ENCODE results near the gene GLRB. TPM values are rescaled to one million over a fixed set of nuclear protein-coding genes. Genes with fewer than 3 reads are reported as not detected.

GLRB gene
- total and polyA plus RNA-seq, 10 of the 15 experiments (the other 5 are each of a cell fraction or from before 2014, with no cell fraction given), result 0.04 TPM; not detected in 9

- Histone ChIP-seq H3K27me3 (replicated peaks in 1 of 2; ENCODE audit: control insufficient read depth in 2 of 2, insufficient read depth in 2 of 2, low read length in 1 of 2) (peaks cover 0 to 2% of the 10 kb centered on the region in 2 experiments; a peak in 2 of 4 replicates), H3K4me2 (ENCODE audit: control insufficient read depth, insufficient read depth) (no peak overlapping the region), H3K79me2 (ENCODE audit: control insufficient read depth, insufficient read depth, low read length) (no peaks in the 10 kb centered on the region), H3K9ac (ENCODE audit: control insufficient read depth, insufficient read depth, low read length) (no peak overlapping the region), H3K4me1 (ENCODE audit: control insufficient read depth, insufficient read depth, low read length) (no peaks in the 10 kb centered on the region), H2AFZ (ENCODE audit: control insufficient read depth, low read depth, low read length) (no peak overlapping the region), H3K27ac (ENCODE audit: control insufficient read depth, insufficient read depth) (no peak overlapping the region), H3K9me3 (replicated peaks; ENCODE audit: control insufficient read depth, insufficient read depth, low read length) (no peaks in the 10 kb centered on the region), H4K20me1 (ENCODE audit: control insufficient read depth, insufficient read depth) (no peaks in the 10 kb centered on the region), H3K4me3 (no peak overlapping the region), H3K36me3 (ENCODE audit: control insufficient read depth in 2 of 2, insufficient read depth in 2 of 2, low read length in 1 of 2) (no peaks in the 10 kb centered on the region)
- FAIRE-seq (no peak), ATAC-seq (no peak), DNase-seq (ENCODE audit: low read depth, low spot score) (no peak)
- BruUV-seq (replicated peaks), result no TSS peak
- TF ChIP-seq CTCF (IDR thresholded peaks at IDR 0.05 in 2 of 3, conservative IDR thresholded peaks at IDR 0.05 in 1 of 3; ENCODE audit: control insufficient read depth in 2 of 3, extremely low read depth in 1 of 3, insufficient read depth in 1 of 3, low read depth in 3 of 3, low read length in 3 of 3) (no peak), PML (IDR thresholded peaks at IDR 0.05; ENCODE audit: low read length) (no peak), ZNF274 (IDR thresholded peaks at IDR 0.05; ENCODE audit: insufficient read depth, insufficient read length) (no peak), LARP7 (IDR thresholded peaks at IDR 0.05) (no peak), SUZ12 (IDR thresholded peaks at IDR 0.05; ENCODE audit: unreplicated experiment) (no peak), SMARCA5 (IDR thresholded peaks at IDR 0.05) (no peak)
- ChIA-PET SMC1A (ENCODE audit: uncharacterized antibody, unreplicated experiment) (no interaction called here), CTCF (no interaction called here), RAD21 (ENCODE audit: unreplicated experiment) (no interaction called here), POLR2A (no interaction called here)
- intact Hi-C loops (cut with micrococcal nuclease; ENCODE audit: unreplicated experiment) (no loop called here), in situ Hi-C loops (cut with MboI) (no loop called here)
- WGBS (ENCODE audit: insufficient coverage, insufficient replicate concordance, low lambda C conversion rate, missing lambda C conversion rate), result 22% methylated on average over 8 of the region's 8 CpGs
Measured at GRCh38 chr4:157076578-157076947, 613 bp downstream of the GLRB start.

GRCh38 chr4:157079441-157079840 is 3.5 kb downstream of the GLRB start:
- no peak overlapping the region for H3K9ac ChIP-seq (ENCODE audit: control insufficient read depth, insufficient read depth, low read length)
- peaks cover 0 to 2% of the 10 kb centered on the region in 2 experiments; a peak in 2 of 4 replicates for H3K27me3 ChIP-seq (replicated peaks in 1 of 2; ENCODE audit: control insufficient read depth in 2 of 2, insufficient read depth in 2 of 2, low read length in 1 of 2)
- ChIA-PET CTCF (no interaction called here), SMC1A (ENCODE audit: uncharacterized antibody, unreplicated experiment) (no interaction called here), POLR2A (no interaction called here), RAD21 (ENCODE audit: unreplicated experiment) (no interaction called here)
- ATAC-seq, result no peak
- no peak for DNase-seq (ENCODE audit: low read depth, low spot score)
- intact Hi-C loops (cut with micrococcal nuclease; ENCODE audit: unreplicated experiment) (no loop called here), in situ Hi-C loops (cut with MboI) (no loop called here)
- H4K20me1 ChIP-seq (ENCODE audit: control insufficient read depth, insufficient read depth), result no peaks in the 10 kb centered on the region
- H3K4me1 ChIP-seq (ENCODE audit: control insufficient read depth, insufficient read depth, low read length), result no peaks in the 10 kb centered on the region
- H3K4me2 ChIP-seq (ENCODE audit: control insufficient read depth, insufficient read depth), result no peak overlapping the region
- BruUV-seq (replicated peaks), result no TSS peak
- H3K27ac ChIP-seq (ENCODE audit: control insufficient read depth, insufficient read depth), result no peak overlapping the region
- no peaks in the 10 kb centered on the region for H3K79me2 ChIP-seq (ENCODE audit: control insufficient read depth, insufficient read depth, low read length)
- H2AFZ ChIP-seq (ENCODE audit: control insufficient read depth, low read depth, low read length), result no peak overlapping the region
- no peak for FAIRE-seq
- no peaks in the 10 kb centered on the region for H3K9me3 ChIP-seq (replicated peaks; ENCODE audit: control insufficient read depth, insufficient read depth, low read length)
- H3K4me3 ChIP-seq, result no peak overlapping the region
- WGBS (ENCODE audit: insufficient coverage, insufficient replicate concordance, low lambda C conversion rate, missing lambda C conversion rate), result 17% methylated on average over 2 of the region's 2 CpGs
- H3K36me3 ChIP-seq (ENCODE audit: control insufficient read depth in 2 of 2, insufficient read depth in 2 of 2, low read length in 1 of 2), result no peaks in the 10 kb centered on the region
- TF ChIP-seq FOXM1 (IDR thresholded peaks at IDR 0.05; ENCODE audit: low read depth, low read length) (no peak), NR2C1 (IDR thresholded peaks at IDR 0.05) (no peak), PAX5 (IDR thresholded peaks at IDR 0.05; ENCODE audit: borderline replicate concordance, low read depth, low read length) (no peak), FOXK2 (IDR thresholded peaks at IDR 0.05) (no peak), BCL11A (IDR thresholded peaks at IDR 0.05; ENCODE audit: low read depth, low read length) (no peak), TCF12 (IDR thresholded peaks at IDR 0.05; ENCODE audit: low read depth, low read length) (no peak), ZNF622 (IDR thresholded peaks at IDR 0.05) (no peak), SIN3A (IDR thresholded peaks at IDR 0.05; ENCODE audit: low read depth, low read length) (no peak), SPI1 (IDR thresholded peaks at IDR 0.05; ENCODE audit: borderline replicate concordance, insufficient read depth, low read depth, low read length) (no peak), KAT2A (conservative IDR thresholded peaks at IDR 0.05; ENCODE audit: control insufficient read depth, low read depth, low read length) (no peak), SUPT20H (IDR thresholded peaks at IDR 0.05; ENCODE audit: borderline replicate concordance, control insufficient read depth, low read depth, low read length) (no peak), ZNF217 (IDR thresholded peaks at IDR 0.05) (no peak), LARP7 (IDR thresholded peaks at IDR 0.05) (no peak), CEBPB (IDR thresholded peaks at IDR 0.05; ENCODE audit: borderline replicate concordance in 1 of 2, low read depth in 2 of 2, low read length in 2 of 2) (no peak), ATF3 (IDR thresholded peaks at IDR 0.05; ENCODE audit: borderline replicate concordance, extremely low read depth, low read depth, low read length) (no peak)

Measured in GM12878 (cell line).